ENCODE data around the gene TRIM41. TPM values are rescaled to one million over a fixed set of nuclear protein-coding genes. Genes with fewer than 3 reads are reported as not detected.

Gene TRIM41
- total and polyA plus RNA-seq, 9 of the 15 experiments (the other 6 are each of a cell fraction or from before 2014, with no cell fraction given), result 1.8 to 47.6 (median 20.9) TPM

DNA sequence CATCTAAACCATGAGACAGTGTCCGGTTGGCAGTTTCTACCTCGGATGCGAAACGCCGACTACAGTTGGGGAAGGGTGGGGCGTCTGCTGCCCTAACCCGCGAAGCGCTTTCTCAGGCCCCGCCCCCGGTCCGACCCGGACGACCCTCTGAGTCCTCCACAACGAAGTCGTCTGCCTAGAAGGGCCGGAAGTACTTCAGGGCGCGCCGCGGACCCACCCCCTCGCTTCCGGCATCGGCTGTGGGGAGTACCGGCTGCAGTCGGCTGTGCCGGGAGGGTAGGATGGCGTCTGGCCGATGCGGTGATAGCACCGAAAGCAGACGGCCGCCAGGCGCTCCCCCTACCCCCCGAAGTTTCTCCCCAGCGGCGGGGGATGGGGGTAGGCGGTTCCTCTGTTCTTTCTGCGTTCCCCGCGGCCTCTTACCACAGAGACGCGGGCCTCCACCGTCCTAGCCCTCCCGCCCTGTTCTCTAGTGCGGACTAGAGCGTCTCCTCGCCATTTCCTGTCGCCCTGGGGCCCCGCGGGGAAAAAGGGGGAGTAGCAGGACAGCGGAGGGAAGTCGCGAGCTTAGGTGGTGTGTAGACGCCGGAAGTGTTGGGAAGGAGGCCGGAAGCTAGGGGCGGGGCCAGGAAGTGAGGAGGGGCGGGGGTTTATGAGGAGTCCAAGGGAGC lies at the start of gene TRIM41 (continued):
- TF ChIP-seq, protein P1, sequence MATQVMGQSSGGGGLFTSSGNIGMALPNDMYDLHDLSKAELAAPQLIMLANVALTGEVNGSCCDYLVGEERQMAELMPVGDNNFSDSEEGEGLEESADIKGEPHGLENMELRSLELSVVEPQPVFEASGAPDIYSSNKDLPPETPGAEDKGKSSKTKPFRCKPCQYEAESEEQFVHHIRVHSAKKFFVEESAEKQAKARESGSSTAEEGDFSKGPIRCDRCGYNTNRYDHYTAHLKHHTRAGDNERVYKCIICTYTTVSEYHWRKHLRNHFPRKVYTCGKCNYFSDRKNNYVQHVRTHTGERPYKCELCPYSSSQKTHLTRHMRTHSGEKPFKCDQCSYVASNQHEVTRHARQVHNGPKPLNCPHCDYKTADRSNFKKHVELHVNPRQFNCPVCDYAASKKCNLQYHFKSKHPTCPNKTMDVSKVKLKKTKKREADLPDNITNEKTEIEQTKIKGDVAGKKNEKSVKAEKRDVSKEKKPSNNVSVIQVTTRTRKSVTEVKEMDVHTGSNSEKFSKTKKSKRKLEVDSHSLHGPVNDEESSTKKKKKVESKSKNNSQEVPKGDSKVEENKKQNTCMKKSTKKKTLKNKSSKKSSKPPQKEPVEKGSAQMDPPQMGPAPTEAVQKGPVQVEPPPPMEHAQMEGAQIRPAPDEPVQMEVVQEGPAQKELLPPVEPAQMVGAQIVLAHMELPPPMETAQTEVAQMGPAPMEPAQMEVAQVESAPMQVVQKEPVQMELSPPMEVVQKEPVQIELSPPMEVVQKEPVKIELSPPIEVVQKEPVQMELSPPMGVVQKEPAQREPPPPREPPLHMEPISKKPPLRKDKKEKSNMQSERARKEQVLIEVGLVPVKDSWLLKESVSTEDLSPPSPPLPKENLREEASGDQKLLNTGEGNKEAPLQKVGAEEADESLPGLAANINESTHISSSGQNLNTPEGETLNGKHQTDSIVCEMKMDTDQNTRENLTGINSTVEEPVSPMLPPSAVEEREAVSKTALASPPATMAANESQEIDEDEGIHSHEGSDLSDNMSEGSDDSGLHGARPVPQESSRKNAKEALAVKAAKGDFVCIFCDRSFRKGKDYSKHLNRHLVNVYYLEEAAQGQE (IDR thresholded peaks at IDR 0.05; ENCODE audit: borderline replicate concordance), result 0 out of 2 replicates have a peak, but pooled peaks have one; percentile 4
- TF ChIP-seq, protein P1 (CRISPR knock-in tag; IDR thresholded peaks at IDR 0.05; ENCODE audit: low read depth), result peak; percentile 68; the same call in 1 of the 2 replicates
- TF ChIP-seq MTA3 (IDR thresholded peaks at IDR 0.05; ENCODE audit: borderline replicate concordance), result peak; percentile 82; the same call in 1 of the 2 replicates
- TF ChIP-seq KAT8 (IDR thresholded peaks at IDR 0.05; ENCODE audit: low read depth), result no peak
- 0 out of 2 replicates have a peak, but pooled peaks have one; percentile 40 for TF ChIP-seq ZNF561 (CRISPR knock-in tag; conservative IDR thresholded peaks at IDR 0.05)
- TF ChIP-seq NR3C1 (CRISPR knock-in tag; IDR thresholded peaks at IDR 0.05), result no peak
- TF ChIP-seq NUFIP1 (IDR thresholded peaks at IDR 0.05; ENCODE audit: partially characterized antibody), result no peak
- TF ChIP-seq ZKSCAN3 (CRISPR knock-in tag; IDR thresholded peaks at IDR 0.05), result no peak
- TF ChIP-seq PHB (CRISPR knock-in tag; IDR thresholded peaks at IDR 0.05), result no peak
- TF ChIP-seq, protein P2, sequence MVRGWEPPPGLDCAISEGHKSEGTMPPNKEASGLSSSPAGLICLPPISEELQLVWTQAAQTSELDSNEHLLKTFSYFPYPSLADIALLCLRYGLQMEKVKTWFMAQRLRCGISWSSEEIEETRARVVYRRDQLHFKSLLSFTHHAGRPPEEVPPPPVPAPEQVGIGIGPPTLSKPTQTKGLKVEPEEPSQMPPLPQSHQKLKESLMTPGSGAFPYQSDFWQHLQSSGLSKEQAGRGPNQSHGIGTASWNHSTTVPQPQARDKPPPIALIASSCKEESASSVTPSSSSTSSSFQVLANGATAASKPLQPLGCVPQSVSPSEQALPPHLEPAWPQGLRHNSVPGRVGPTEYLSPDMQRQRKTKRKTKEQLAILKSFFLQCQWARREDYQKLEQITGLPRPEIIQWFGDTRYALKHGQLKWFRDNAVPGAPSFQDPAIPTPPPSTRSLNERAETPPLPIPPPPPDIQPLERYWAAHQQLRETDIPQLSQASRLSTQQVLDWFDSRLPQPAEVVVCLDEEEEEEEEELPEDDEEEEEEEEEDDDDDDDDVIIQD (CRISPR knock-in tag; IDR thresholded peaks at IDR 0.05), result no peak
- no peak for TF ChIP-seq ZFP36 (IDR thresholded peaks at IDR 0.05; ENCODE audit: low read depth, low read length, partially characterized antibody)
- no peak for TF ChIP-seq ELF4 (CRISPR knock-in tag; IDR thresholded peaks at IDR 0.05)
- no peak for TF ChIP-seq RBM17 (IDR thresholded peaks at IDR 0.05; ENCODE audit: borderline replicate concordance, low read depth, low read length)
- TF ChIP-seq ZNF830 (CRISPR knock-in tag; IDR thresholded peaks at IDR 0.05), result peak; percentile 93
- no peak for TF ChIP-seq ZC3H8 (IDR thresholded peaks at IDR 0.05)
- TF ChIP-seq, protein P3, sequence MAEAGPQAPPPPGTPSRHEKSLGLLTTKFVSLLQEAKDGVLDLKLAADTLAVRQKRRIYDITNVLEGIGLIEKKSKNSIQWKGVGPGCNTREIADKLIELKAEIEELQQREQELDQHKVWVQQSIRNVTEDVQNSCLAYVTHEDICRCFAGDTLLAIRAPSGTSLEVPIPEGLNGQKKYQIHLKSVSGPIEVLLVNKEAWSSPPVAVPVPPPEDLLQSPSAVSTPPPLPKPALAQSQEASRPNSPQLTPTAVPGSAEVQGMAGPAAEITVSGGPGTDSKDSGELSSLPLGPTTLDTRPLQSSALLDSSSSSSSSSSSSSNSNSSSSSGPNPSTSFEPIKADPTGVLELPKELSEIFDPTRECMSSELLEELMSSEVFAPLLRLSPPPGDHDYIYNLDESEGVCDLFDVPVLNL (CRISPR knock-in tag; IDR thresholded peaks at IDR 0.05; ENCODE audit: low read depth), result no peak
- no peak for TF ChIP-seq ZNF274 (IDR thresholded peaks at IDR 0.05; ENCODE audit: borderline replicate concordance, low read depth, low read length)
- TF ChIP-seq, protein P4, sequence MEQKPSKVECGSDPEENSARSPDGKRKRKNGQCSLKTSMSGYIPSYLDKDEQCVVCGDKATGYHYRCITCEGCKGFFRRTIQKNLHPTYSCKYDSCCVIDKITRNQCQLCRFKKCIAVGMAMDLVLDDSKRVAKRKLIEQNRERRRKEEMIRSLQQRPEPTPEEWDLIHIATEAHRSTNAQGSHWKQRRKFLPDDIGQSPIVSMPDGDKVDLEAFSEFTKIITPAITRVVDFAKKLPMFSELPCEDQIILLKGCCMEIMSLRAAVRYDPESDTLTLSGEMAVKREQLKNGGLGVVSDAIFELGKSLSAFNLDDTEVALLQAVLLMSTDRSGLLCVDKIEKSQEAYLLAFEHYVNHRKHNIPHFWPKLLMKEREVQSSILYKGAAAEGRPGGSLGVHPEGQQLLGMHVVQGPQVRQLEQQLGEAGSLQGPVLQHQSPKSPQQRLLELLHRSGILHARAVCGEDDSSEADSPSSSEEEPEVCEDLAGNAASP (IDR thresholded peaks at IDR 0.05), result no peak

Data from K562 (cell line).